Vagina (tissue), 2 donors: Measurements from ENCODE around the gene ATOSB. TPM values are rescaled to one million over a fixed set of nuclear protein-coding genes. Genes with fewer than 3 reads are reported as not detected.
A peak's percentile ranks its signal among the peaks of the same experiment; 100 is the strongest.
"Not testable (repeated sequence)": the region's sequence is repeated elsewhere in the genome, so short reads cannot be mapped to it uniquely, and the experiment has no call there.

ENCODE experiments used
- DNase-seq, 2 donors: peaks; one replicate each; pipeline ENCODE4 v3.0.0-alpha.2; 2017; ENCODE audit errors: extremely low spot score in 2 of 2
- H3K27ac ChIP-seq: fragments of 200-600 bp; sonication (generic); one replicate; pipeline ENCODE4 v1.5.1; 2019
- H3K27me3 ChIP-seq: fragments of 200-600 bp; sonication (generic); one replicate; pipeline ENCODE4 v1.5.1; 2019
- H3K36me3 ChIP-seq, 2 donors: fragments of 200-600 bp; sonication (generic); one replicate each; pipeline ENCODE4 v1.5.1; 2017 to 2019
- H3K4me1 ChIP-seq: fragments of 200-600 bp; sonication (generic); one replicate; pipeline ENCODE4 v1.5.1; 2019
- H3K4me3 ChIP-seq, 2 donors: fragments of 200-600 bp; sonication (generic); 1 replicate in 1 of 2; 2 replicates in 1 of 2; pipeline ENCODE4 v1.5.1; 2016 to 2019
- H3K9me3 ChIP-seq: fragments of 200-600 bp; sonication (generic); one replicate; pipeline ENCODE4 v1.5.1; 2019
- CTCF ChIP-seq, 3 experiments: fragments of 450-650 bp in 2 of 3; fragments of 200-600 bp in 1 of 3; sonication (generic) in 1 of 3; IDR thresholded peaks; one replicate each; pipeline ENCODE4 v1.5.1; 2017 to 2019; ENCODE audit warnings: antibody characterized with exemption in 3 of 3, mild to moderate bottlenecking in 2 of 3, moderate library complexity in 2 of 3
- POLR2A ChIP-seq, 2 donors: fragments of 450-650 bp; IDR thresholded peaks; one replicate each; pipeline ENCODE4 v1.6.1; 2017; ENCODE audit warnings: antibody characterized with exemption in 2 of 2, mild to moderate bottlenecking in 2 of 2, moderate library complexity in 2 of 2
- POLR2AphosphoS5 ChIP-seq, 2 donors: sonication (generic); formaldehyde crosslinking; IDR thresholded peaks; one replicate each; pipeline ENCODE4 v1.9.0; 2017; ENCODE audit warnings: antibody characterized with exemption in 2 of 2, mild to moderate bottlenecking in 2 of 2, low read depth in 1 of 2; ENCODE audit not compliant: insufficient read depth in 1 of 2
- intact Hi-C: fragments of 100-400 bp; cut with DNase I; formaldehyde crosslinking; loops from one replicate; pipeline ENCODE4 v1.15.1; 2023
- total RNA-seq: library from RNA; depleted of rRNA; stranded (reverse); fragments of >200 nt; gene quantifications from one replicate; pipeline ENCODE4 v1.2.3, GENCODE V29; 2016

Gene ATOSB
- total RNA-seq, 1 donor from 2014 or later, result 11.5 TPM

GRCh38 chr9:35161713-35162604, 46.3 kb upstream of the ATOSB start, which contains the start of gene UNC13B:
Gene UNC13B, plus strand, starts transcription at chr9:35162009. Its CDS starts 275 bp downstream, at chr9:35162284.
- TF ChIP-seq POLR2A (IDR thresholded peaks at IDR 0.05) (peak in 1 of 2 donors; percentile 21), CTCF (IDR thresholded peaks at IDR 0.05) (peak in 1 of 3 experiments; percentile 20), POLR2AphosphoS5 (IDR thresholded peaks at IDR 0.05; ENCODE audit: insufficient read depth in 1 of 2, low read depth in 1 of 2) (peak; percentile 64 to 90)
- intact Hi-C loops, result no loop called here
- no peaks in the 10 kb centered on the region for H3K36me3 ChIP-seq
- H3K4me3 ChIP-seq, result peak within 1 kb of the TSS; percentile 72 to 76
- H3K4me1 ChIP-seq, result peaks cover 20% of the 10 kb centered on the region
- no peaks in the 10 kb centered on the region for H3K27me3 ChIP-seq
- DNase-seq, result peak; percentile 97 to 98
- no peaks in the 10 kb centered on the region for H3K9me3 ChIP-seq
- peak within 1 kb of the TSS; percentile 85 for H3K27ac ChIP-seq

- no peaks in the 10 kb centered on the region for H3K36me3 ChIP-seq
- no peak overlapping the region for H3K4me3 ChIP-seq
- no peaks in the 10 kb centered on the region for H3K9me3 ChIP-seq
- no peak for DNase-seq
- peaks cover 16% of the 10 kb centered on the region for H3K4me1 ChIP-seq
- H3K27me3 ChIP-seq, result no peaks in the 10 kb centered on the region
- no peak overlapping the region for H3K27ac ChIP-seq
- no peak for TF ChIP-seq POLR2A (IDR thresholded peaks at IDR 0.05)
- TF ChIP-seq POLR2AphosphoS5 (IDR thresholded peaks at IDR 0.05; ENCODE audit: insufficient read depth in 1 of 2, low read depth in 1 of 2), result no peak
- no peak for TF ChIP-seq CTCF (IDR thresholded peaks at IDR 0.05)
- intact Hi-C loops, result no loop called here
Measured at GRCh38 chr9:35158501-35159280, 43.0 kb upstream of the ATOSB start.

- H3K36me3 ChIP-seq, H3K4me3 ChIP-seq, H3K27me3 ChIP-seq, intact Hi-C loops, H3K4me1 ChIP-seq, DNase-seq, H3K27ac ChIP-seq, H3K9me3 ChIP-seq: not testable (repeated sequence)
Measured at GRCh38 chr9:35157836-35158235, 42.2 kb upstream of the ATOSB start.

GRCh38 chr9:35156781-35157180, 41.1 kb upstream of the ATOSB start:
- Histone ChIP-seq H3K36me3 (no peaks in the 10 kb centered on the region), H3K27ac (no peak overlapping the region), H3K4me1 (peaks cover 5% of the 10 kb centered on the region), H3K27me3 (no peaks in the 10 kb centered on the region), H3K9me3 (no peaks in the 10 kb centered on the region), H3K4me3 (no peak overlapping the region)
- intact Hi-C loops, result no loop called here
- no peak for TF ChIP-seq POLR2A (IDR thresholded peaks at IDR 0.05)
- no peak for TF ChIP-seq POLR2AphosphoS5 (IDR thresholded peaks at IDR 0.05; ENCODE audit: insufficient read depth in 1 of 2, low read depth in 1 of 2)
- no peak for TF ChIP-seq CTCF (IDR thresholded peaks at IDR 0.05)
- DNase-seq, result no peak

GRCh38 chr9:35152926-35153325, 37.3 kb upstream of the ATOSB start:
- no peaks in the 10 kb centered on the region for H3K4me1 ChIP-seq
- TF ChIP-seq CTCF (IDR thresholded peaks at IDR 0.05), result no peak
- TF ChIP-seq POLR2A (IDR thresholded peaks at IDR 0.05), result no peak
- TF ChIP-seq POLR2AphosphoS5 (IDR thresholded peaks at IDR 0.05; ENCODE audit: insufficient read depth in 1 of 2, low read depth in 1 of 2), result no peak
- no peak for DNase-seq
- H3K36me3 ChIP-seq, result no peaks in the 10 kb centered on the region
- no peaks in the 10 kb centered on the region for H3K9me3 ChIP-seq
- no peaks in the 10 kb centered on the region for H3K27me3 ChIP-seq
- H3K27ac ChIP-seq, result no peak overlapping the region
- intact Hi-C loops, result no loop called here
- H3K4me3 ChIP-seq, result no peak overlapping the region

GRCh38 chr9:35147941-35148563, 32.4 kb upstream of the ATOSB start:
- intact Hi-C loops, H3K4me1 ChIP-seq, H3K27ac ChIP-seq, DNase-seq, H3K9me3 ChIP-seq, H3K4me3 ChIP-seq, H3K36me3 ChIP-seq, H3K27me3 ChIP-seq: not testable (repeated sequence)
